Bronchial epithelial cell (primary cell): ENCODE results near the gene EFNA1. TPM values are rescaled to one million over a fixed set of nuclear protein-coding genes. Genes with fewer than 3 reads are reported as not detected.
"Not testable (repeated sequence)": the region's sequence is repeated elsewhere in the genome, so short reads cannot be mapped to it uniquely, and the experiment has no call there.

ENCODE experiments used
- DNase-seq: peaks from one replicate; pipeline ENCODE4 v3.0.0-alpha.2; 2010; ENCODE audit warnings: low read depth
- FAIRE-seq: peaks from 2 replicates; lab custom pipeline; 2011; peaks lifted over from hg19 to GRCh38; lab: Jason Lieb, UNC
- H3K27me3 ChIP-seq: 2 replicates; pipeline ENCODE4 v1.5.1; 2011; ENCODE audit warnings: low read length; ENCODE audit not compliant: control insufficient read depth, insufficient read depth
- H3K36me3 ChIP-seq: 2 replicates; pipeline ENCODE4 v1.5.1; 2011; ENCODE audit warnings: low read length; ENCODE audit not compliant: control insufficient read depth, insufficient read depth
- H3K4me3 ChIP-seq: 2 replicates; pipeline ENCODE4 v1.5.1; 2011; ENCODE audit warnings: mild to moderate bottlenecking, low read depth, low read length, control low read depth
- CTCF ChIP-seq: IDR thresholded peaks from 2 replicates; pipeline ENCODE4 v1.5.1; 2011; ENCODE audit warnings: mild to moderate bottlenecking, moderate library complexity, low read length, control low read depth, inconsistent platforms; ENCODE audit not compliant: insufficient read depth, severe bottlenecking
- total RNA-seq: library from RNA; depleted of rRNA; stranded (reverse); fragments of >200 nt; gene quantifications from 2 replicates; pipeline ENCODE4 v1.2.1, GENCODE V29; 2014

The EFNA1 gene
- total RNA-seq, 1 donor from 2014 or later, result 31.9 TPM

- peaks cover 3% of the 10 kb centered on the region for H3K36me3 ChIP-seq
- no peak for TF ChIP-seq CTCF
- no peak for FAIRE-seq
- DNase-seq, result no peak
- H3K4me3 ChIP-seq, result no peak overlapping the region
- no peaks in the 10 kb centered on the region for H3K27me3 ChIP-seq
These were observed 38.4 kb downstream of the EFNA1 start for GRCh38 chr1:155166051-155166470.

DNA sequence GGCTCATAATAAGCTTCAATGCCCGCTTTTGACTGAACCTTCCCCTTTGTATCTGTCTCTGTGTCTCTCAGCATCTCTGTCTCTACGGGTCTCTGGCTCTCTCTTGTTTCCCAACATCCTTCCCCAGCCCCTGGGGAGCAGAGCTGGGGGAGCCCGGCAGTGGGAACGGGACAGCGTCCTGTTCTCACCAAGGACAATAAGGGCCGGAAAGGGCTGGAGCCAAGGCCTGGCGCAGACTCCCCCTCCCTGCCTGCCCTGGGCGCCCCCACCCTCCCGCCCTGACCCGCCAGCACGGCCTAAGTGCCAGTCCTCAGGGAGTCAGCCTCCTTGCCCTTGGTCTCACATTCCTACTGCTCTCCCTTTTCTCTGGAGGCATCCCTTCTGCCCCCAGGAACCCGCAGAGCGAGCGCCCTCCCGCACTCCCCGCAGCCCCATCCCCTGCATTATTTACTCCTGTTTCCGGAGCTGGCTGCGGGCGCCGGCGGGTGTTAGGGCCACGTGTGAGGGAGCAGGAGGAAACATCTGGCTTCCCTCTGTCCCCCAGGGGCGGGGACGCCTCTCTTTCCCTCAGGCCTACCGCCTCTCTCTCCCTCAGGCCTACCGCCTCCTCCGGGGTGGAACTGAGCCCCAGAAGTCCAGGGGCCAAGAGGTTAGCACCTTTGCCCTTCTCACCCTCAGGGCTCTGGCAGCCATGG, 38.9 kb downstream of the EFNA1 start:
- Histone ChIP-seq H3K27me3 (no peaks in the 10 kb centered on the region), H3K4me3 (no peak overlapping the region), H3K36me3 (peaks cover 3% of the 10 kb centered on the region)
- no peak for DNase-seq
- no peak for TF ChIP-seq CTCF
- FAIRE-seq, result no peak

DNA sequence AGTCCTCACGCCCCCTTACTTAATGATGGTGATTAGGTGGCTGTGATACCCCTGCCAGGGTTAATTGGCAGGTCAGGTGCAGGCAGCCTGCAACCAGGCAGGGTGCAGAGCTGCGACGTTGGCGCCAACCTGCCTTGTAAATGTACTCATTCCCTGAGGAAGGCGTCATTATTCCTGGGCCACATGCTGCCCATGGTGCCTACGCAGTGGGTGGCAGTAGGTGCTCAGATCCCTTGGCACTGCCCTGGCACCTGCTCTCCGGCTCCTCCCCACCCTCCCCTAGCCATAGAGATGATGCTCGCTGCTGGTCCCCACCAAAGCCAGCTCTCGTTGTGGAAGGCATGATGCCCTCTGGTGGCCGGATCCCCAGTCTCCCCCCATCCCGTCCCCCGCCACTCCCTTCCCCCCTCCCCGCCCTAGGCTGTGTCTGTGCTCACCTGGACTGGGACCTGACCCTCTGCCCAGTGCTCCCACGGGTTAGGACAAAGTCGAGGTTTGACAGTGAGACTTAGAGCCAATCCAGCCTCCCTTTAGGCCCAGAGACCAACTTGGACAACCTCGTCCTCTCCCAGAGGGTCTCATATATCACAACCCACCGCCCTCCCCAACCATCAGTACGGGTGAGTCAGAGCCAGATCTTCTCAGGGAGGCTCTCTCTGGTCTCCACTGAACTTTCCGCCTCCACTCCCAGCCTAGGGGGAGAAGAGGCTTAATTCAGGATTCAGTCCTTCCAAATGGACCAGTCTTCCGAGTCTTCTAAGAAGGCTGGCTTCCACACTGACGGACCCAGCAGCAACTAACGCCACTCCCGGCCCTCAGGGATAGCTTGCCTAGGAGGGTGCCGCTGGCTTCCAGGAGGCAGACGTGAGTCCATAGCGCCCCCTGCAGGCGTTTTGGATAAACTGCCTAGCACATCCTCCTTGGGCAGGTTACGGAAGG, 39.8 kb downstream of the EFNA1 start:
- Histone ChIP-seq H3K36me3 (peaks cover 3% of the 10 kb centered on the region), H3K4me3 (no peak overlapping the region), H3K27me3 (no peaks in the 10 kb centered on the region)
- DNase-seq (peak; percentile 72), FAIRE-seq (no peak)
- peak; percentile 94 for TF ChIP-seq CTCF

GRCh38 chr1:155168105-155168445, 40.4 kb downstream of the EFNA1 start:
- not testable (repeated sequence) for DNase-seq, H3K4me3 ChIP-seq, FAIRE-seq, H3K27me3 ChIP-seq, H3K36me3 ChIP-seq

GRCh38 chr1:155168456-155169210, 41.0 kb downstream of the EFNA1 start:
- TF ChIP-seq CTCF, result no peak
- H3K27me3 ChIP-seq, result no peaks in the 10 kb centered on the region
- DNase-seq, result no peak
- H3K4me3 ChIP-seq, result no peak overlapping the region
- peaks cover 3% of the 10 kb centered on the region for H3K36me3 ChIP-seq
- FAIRE-seq, result no peak

DNA sequence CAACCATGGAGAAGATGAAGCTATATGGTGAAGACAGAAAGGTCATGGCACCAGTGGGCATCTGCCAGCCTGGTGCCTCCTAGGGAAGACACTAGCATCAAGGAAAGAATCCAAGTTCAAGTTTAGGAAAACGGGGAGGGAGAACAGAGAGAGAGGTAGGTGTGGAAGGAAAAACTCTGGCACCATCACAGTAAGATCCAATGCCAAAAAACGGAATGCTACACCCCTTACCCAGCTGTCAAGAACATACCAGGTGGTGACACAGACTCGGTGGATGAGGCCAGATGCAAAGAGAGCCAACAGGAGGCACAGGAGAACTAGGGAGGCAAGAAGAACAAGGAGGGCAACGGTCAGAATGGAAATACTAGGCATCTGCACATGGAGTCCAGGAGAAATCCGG, 41.9 kb downstream of the EFNA1 start:
- no peak for FAIRE-seq
- no peak overlapping the region for H3K4me3 ChIP-seq
- peaks cover 3% of the 10 kb centered on the region for H3K36me3 ChIP-seq
- no peak for DNase-seq
- TF ChIP-seq CTCF, result no peak
- H3K27me3 ChIP-seq, result no peaks in the 10 kb centered on the region
